Measurements from ENCODE around the gene KMO.

- TF ChIP-seq YY1 (IDR thresholded peaks at IDR 0.05; ENCODE audit: insufficient read depth, insufficient read length) (no peak), ZNF274 (IDR thresholded peaks at IDR 0.05; ENCODE audit: low read depth, low read length) (no peak), SUZ12 (IDR thresholded peaks at IDR 0.05; ENCODE audit: extremely low read depth, insufficient read depth, insufficient read length) (no peak)
Measured at GRCh38 chr1:241598249-241598648, 66.1 kb downstream of the KMO start.

Data from NT2/D1 (cell line).